ENCODE measurements around the gene PRSS53.

DNA sequence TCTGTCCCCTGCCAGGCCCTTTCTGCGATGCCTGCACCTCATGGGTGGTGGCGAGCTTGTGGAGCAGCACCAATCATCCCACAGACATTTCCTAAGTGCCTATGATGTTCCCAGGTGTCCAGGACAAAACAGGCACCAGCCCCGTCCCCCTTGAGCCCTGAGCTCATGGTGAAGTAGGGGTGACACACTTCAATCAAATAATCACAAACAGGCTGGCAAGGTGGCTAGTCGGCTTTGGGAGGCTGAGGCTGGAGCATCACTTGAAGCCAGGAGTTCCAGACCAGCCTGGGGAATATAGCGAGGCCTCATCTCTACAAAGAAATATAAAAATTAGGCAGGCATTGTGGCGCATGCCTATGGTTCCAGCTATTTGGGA is 47.5 kb upstream of the PRSS53 start:
- TF ChIP-seq, protein P1, sequence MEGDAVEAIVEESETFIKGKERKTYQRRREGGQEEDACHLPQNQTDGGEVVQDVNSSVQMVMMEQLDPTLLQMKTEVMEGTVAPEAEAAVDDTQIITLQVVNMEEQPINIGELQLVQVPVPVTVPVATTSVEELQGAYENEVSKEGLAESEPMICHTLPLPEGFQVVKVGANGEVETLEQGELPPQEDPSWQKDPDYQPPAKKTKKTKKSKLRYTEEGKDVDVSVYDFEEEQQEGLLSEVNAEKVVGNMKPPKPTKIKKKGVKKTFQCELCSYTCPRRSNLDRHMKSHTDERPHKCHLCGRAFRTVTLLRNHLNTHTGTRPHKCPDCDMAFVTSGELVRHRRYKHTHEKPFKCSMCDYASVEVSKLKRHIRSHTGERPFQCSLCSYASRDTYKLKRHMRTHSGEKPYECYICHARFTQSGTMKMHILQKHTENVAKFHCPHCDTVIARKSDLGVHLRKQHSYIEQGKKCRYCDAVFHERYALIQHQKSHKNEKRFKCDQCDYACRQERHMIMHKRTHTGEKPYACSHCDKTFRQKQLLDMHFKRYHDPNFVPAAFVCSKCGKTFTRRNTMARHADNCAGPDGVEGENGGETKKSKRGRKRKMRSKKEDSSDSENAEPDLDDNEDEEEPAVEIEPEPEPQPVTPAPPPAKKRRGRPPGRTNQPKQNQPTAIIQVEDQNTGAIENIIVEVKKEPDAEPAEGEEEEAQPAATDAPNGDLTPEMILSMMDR (IDR thresholded peaks at IDR 0.05 in 2 of 3, conservative IDR thresholded peaks at IDR 0.05 in 1 of 3; ENCODE audit: control insufficient read depth in 2 of 3, extremely low read depth in 1 of 3, insufficient read depth in 1 of 3, low read depth in 3 of 3, low read length in 3 of 3) = no peak
- TF ChIP-seq, protein P2, sequence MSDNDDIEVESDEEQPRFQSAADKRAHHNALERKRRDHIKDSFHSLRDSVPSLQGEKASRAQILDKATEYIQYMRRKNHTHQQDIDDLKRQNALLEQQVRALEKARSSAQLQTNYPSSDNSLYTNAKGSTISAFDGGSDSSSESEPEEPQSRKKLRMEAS (IDR thresholded peaks at IDR 0.05; ENCODE audit: low read depth, low read length) = no peak
- TF ChIP-seq EZH2 (IDR thresholded peaks at IDR 0.05; ENCODE audit: borderline replicate concordance, control insufficient read depth, low read depth, low read length) = no peak
- TF ChIP-seq, protein P3, sequence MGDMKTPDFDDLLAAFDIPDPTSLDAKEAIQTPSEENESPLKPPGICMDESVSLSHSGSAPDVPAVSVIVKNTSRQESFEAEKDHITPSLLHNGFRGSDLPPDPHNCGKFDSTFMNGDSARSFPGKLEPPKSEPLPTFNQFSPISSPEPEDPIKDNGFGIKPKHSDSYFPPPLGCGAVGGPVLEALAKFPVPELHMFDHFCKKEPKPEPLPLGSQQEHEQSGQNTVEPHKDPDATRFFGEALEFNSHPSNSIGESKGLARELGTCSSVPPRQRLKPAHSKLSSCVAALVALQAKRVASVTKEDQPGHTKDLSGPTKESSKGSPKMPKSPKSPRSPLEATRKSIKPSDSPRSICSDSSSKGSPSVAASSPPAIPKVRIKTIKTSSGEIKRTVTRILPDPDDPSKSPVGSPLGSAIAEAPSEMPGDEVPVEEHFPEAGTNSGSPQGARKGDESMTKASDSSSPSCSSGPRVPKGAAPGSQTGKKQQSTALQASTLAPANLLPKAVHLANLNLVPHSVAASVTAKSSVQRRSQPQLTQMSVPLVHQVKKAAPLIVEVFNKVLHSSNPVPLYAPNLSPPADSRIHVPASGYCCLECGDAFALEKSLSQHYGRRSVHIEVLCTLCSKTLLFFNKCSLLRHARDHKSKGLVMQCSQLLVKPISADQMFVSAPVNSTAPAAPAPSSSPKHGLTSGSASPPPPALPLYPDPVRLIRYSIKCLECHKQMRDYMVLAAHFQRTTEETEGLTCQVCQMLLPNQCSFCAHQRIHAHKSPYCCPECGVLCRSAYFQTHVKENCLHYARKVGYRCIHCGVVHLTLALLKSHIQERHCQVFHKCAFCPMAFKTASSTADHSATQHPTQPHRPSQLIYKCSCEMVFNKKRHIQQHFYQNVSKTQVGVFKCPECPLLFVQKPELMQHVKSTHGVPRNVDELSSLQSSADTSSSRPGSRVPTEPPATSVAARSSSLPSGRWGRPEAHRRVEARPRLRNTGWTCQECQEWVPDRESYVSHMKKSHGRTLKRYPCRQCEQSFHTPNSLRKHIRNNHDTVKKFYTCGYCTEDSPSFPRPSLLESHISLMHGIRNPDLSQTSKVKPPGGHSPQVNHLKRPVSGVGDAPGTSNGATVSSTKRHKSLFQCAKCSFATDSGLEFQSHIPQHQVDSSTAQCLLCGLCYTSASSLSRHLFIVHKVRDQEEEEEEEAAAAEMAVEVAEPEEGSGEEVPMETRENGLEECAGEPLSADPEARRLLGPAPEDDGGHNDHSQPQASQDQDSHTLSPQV (IDR thresholded peaks at IDR 0.05) = no peak
- no peak for TF ChIP-seq KDM1A (IDR thresholded peaks at IDR 0.05; ENCODE audit: borderline replicate concordance)

Data from GM12878 (cell line).